Esophagus squamous epithelium (tissue), 5 donors: ENCODE measurements around the gene RUSF1. TPM values are rescaled to one million over a fixed set of nuclear protein-coding genes. Genes with fewer than 3 reads are reported as not detected.
A peak's percentile ranks its signal among the peaks of the same experiment; 100 is the strongest.
"Not testable (repeated sequence)": the region's sequence is repeated elsewhere in the genome, so short reads cannot be mapped to it uniquely, and the experiment has no call there.

Experiments used
- DNase-seq: peaks from one replicate; lab custom pipeline; 2025; lab: John Stamatoyannopoulos, UW
- H3K27ac ChIP-seq, 4 donors: fragments of 200-600 bp; sonication (generic); one replicate each; pipeline ENCODE4 v1.5.1; 2016 to 2019; ENCODE audit warnings: mild to moderate bottlenecking in 1 of 4
- H3K27me3 ChIP-seq, 4 donors: fragments of 200-600 bp; sonication (generic); 1 replicate in 3 of 4; 2 replicates in 1 of 4; pipeline versions ENCODE4 v1.5.1 to v1.6.0; 2017 to 2021; ENCODE audit warnings: antibody characterized with exemption in 1 of 4
- H3K36me3 ChIP-seq, 3 donors: fragments of 200-600 bp; sonication (generic); one replicate each; pipeline ENCODE4 v1.5.1; 2016 to 2019
- H3K4me1 ChIP-seq, 3 donors: fragments of 200-600 bp; sonication (generic); one replicate each; pipeline ENCODE4 v1.5.1; 2017 to 2019
- H3K4me3 ChIP-seq, 4 donors: fragments of 200-600 bp; sonication (generic); 1 replicate in 3 of 4; 2 replicates in 1 of 4; pipeline ENCODE4 v1.5.1; 2016 to 2019; ENCODE audit warnings: mild to moderate bottlenecking in 2 of 4, moderate library complexity in 1 of 4
- H3K9me3 ChIP-seq, 3 donors: fragments of 200-600 bp; sonication (generic); one replicate each; pipeline ENCODE4 v1.5.1; 2016 to 2019
- CTCF ChIP-seq, 6 experiments: fragments of 450-650 bp in 4 of 6; fragments of 200-600 bp in 2 of 6; sonication (generic) in 2 of 6; IDR thresholded peaks; one replicate each; pipeline ENCODE4 v1.5.1; 2016 to 2019; ENCODE audit warnings: antibody characterized with exemption in 6 of 6, mild to moderate bottlenecking in 4 of 6, moderate library complexity in 4 of 6
- POLR2A ChIP-seq, 4 donors: fragments of 450-650 bp; IDR thresholded peaks; one replicate each; pipeline ENCODE4 v1.6.1; 2017; ENCODE audit warnings: antibody characterized with exemption in 4 of 4, mild to moderate bottlenecking in 4 of 4, moderate library complexity in 3 of 4
- WGBS, 2 donors: methylation state at CpG; one replicate each; pipeline ENCODE4 v1.1.5; 2018; 5-methylcytosine and 5-hydroxymethylcytosine counted together
- intact Hi-C: fragments of 100-400 bp; cut with DNase I; formaldehyde crosslinking; loops from one replicate; pipeline ENCODE4 v1.15.0; 2022
- total RNA-seq, 4 donors: library from RNA; depleted of rRNA; stranded (reverse); fragments of >200 nt; gene quantifications; one replicate each; pipeline ENCODE4 v1.1.0, GENCODE V29; 2016
- donor health status: DM: yes; HTN: yes; CAD: no.

Gene RUSF1
- total RNA-seq, result 10 to 100 TPM; 33.7 to 52.3 (median 39.1) TPM

DNA sequence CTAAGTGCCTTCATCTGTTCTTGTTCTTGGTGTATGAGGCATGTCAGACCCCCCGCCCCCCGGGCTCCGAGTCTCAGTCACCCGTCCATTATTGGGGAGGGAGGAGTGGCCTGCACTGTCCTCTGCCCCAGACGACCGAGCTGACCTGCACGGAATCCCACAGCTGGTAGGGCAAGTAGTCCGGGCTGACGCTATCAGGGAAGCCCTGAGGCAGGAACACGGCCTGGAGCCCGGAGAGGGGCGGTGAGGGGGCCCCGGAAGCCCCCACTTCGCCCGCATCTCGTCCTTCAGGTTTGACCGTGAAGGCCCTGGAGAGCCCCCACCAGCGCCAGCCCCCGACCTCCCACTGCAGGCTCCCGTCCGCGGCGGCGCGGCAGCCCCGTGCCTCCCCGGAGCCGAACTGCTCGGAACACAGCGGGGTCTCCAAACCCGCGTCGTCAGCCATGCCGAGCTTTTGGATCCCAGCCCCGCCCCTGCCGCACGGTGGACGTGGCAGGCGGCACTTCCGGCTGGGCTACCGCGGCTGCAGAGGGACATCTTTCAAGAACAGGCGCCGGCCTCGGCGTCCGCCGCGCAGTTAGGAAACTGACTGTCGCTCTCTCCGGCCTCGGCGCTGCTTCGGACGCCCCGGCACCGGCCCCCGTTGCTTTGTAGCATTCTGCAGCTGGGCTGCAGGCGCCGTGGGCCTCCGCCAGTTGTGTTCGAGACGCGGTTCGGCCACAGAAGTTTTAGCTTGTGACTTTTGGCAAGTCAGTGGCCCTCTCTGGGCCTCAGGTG lies at the start of gene RUSF1:
Gene RUSF1 (minus strand): TSS at position 463 of the 777 bp plus-strand sequence. CDS start 18 bp downstream, at position 445.
- peak in 1 of 6 experiments; percentile 38 for TF ChIP-seq CTCF (IDR thresholded peaks at IDR 0.05)
- peak in 3 of 4 donors; percentile 59 to 87 (median 63) for TF ChIP-seq POLR2A (IDR thresholded peaks at IDR 0.05)
- H3K27me3 ChIP-seq, result no peaks in the 10 kb centered on the region
- peak within 1 kb of the TSS; percentile 91 to 97 (median 94) for H3K27ac ChIP-seq
- WGBS, 2 donors, result 0% methylated on average over 33 of the region's 65 CpGs; no CpG with 5 or more reads in 1 of the 2 donors
- intact Hi-C loops, result no loop called here
- peaks cover 0 to 25% (median 0%) of the 10 kb centered on the region in 3 donors for H3K36me3 ChIP-seq
- DNase-seq, result peak; percentile 63
- H3K4me1 ChIP-seq, result peaks cover 14 to 38% (median 25%) of the 10 kb centered on the region in 3 donors
- H3K4me3 ChIP-seq, result peak within 1 kb of the TSS; percentile 73 to 99 (median 94)
- no peaks in the 10 kb centered on the region for H3K9me3 ChIP-seq

DNA sequence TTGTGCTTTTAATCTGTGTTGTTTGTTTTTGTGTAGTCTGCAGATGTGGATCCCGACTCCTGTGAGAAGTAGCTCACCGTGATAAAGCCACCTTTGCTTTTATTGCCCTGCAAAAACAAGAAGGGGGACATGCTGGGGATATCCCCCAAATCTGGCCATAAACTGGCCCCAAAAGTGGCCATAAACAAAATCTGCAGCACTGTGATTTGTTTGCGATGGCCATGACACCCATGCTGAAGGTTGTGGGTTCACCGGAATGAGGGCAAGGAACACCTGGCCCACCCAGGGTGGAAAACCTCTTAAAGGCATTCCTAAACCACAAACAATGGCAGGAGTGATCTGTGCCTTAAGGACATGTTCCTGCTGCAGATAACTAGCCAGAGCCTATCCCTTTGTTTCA lies 34.6 kb upstream of the RUSF1 start:
- H3K27me3 ChIP-seq, result peaks cover 0 to 20% (median under 1%) of the 10 kb centered on the region in 4 donors
- H3K4me1 ChIP-seq, result peaks cover 0 to 1% (median 0%) of the 10 kb centered on the region in 3 donors
- no peak overlapping the region for H3K4me3 ChIP-seq
- DNase-seq, result no peak
- H3K9me3 ChIP-seq, result peaks cover 0 to 9% (median 0%) of the 10 kb centered on the region in 3 donors
- H3K27ac ChIP-seq, result no peak overlapping the region
- intact Hi-C loops, result no loop called here
- no peaks in the 10 kb centered on the region for H3K36me3 ChIP-seq
- WGBS, 2 donors, result 76 to 92% methylated on average over 4 of the region's 4 CpGs
- TF ChIP-seq POLR2A (IDR thresholded peaks at IDR 0.05) (no peak), CTCF (IDR thresholded peaks at IDR 0.05) (no peak)

DNA sequence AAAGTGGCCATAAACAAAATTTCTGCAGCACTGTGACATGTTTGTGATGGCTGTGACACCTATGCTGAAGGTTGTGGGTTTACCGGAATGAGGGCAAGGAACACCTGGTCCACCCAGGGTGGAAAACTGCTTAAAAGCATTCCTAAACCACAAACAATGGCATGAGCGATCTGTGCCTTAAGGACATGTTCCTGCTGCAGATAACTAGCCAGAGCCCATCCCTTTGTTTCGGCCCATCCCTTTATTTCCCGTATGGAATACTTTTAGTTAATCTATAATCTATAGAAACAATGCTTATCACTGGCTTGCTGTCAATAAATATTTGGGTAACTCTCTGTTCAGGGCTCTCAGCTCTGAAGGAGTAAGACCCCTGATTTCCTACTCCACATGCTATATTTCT lies 31.6 kb upstream of the RUSF1 start:
- WGBS, 2 donors, result 76 to 86% methylated on average over 4 of the region's 4 CpGs

GRCh38 chr16:31538243-31538598 lies 30.0 kb upstream of the RUSF1 start:
- DNase-seq, H3K4me1 ChIP-seq, intact Hi-C loops, H3K27ac ChIP-seq, H3K9me3 ChIP-seq, H3K36me3 ChIP-seq, H3K4me3 ChIP-seq: not testable (repeated sequence)
- WGBS, 2 donors, result 69 to 71% methylated on average over 7 of the region's 7 CpGs
- H3K27me3 ChIP-seq, result peaks cover 0 to 49% (median 3%) of the 10 kb centered on the region in 4 donors

More for the DNA sequence above, 31.6 kb upstream of the RUSF1 start:
- H3K9me3 ChIP-seq, DNase-seq, intact Hi-C loops, H3K4me3 ChIP-seq, H3K36me3 ChIP-seq, H3K4me1 ChIP-seq, H3K27ac ChIP-seq: not testable (repeated sequence)
- peaks cover 0 to 36% (median 3%) of the 10 kb centered on the region in 4 donors for H3K27me3 ChIP-seq

GRCh38 chr16:31537362-31538242 lies 29.4 kb upstream of the RUSF1 start:
- intact Hi-C loops, result no loop called here
- H3K4me1 ChIP-seq, result peaks cover 0 to 8% (median 5%) of the 10 kb centered on the region in 3 donors
- H3K4me3 ChIP-seq, result peak overlapping the region; percentile 0 to 63 (median 27)
- WGBS, 2 donors, result 4 to 17% methylated on average over 9 to 16 of the region's 57 CpGs
- no peaks in the 10 kb centered on the region for H3K36me3 ChIP-seq
- H3K27ac ChIP-seq, result no peak overlapping the region
- H3K9me3 ChIP-seq, result peaks cover 0 to 4% (median 0%) of the 10 kb centered on the region in 3 donors
- TF ChIP-seq POLR2A (IDR thresholded peaks at IDR 0.05), result no peak
- peaks cover 0 to 55% (median 3%) of the 10 kb centered on the region in 4 donors for H3K27me3 ChIP-seq
- DNase-seq, result no peak

GRCh38 chr16:31536804-31537361 lies 28.7 kb upstream of the RUSF1 start:
- intact Hi-C loops, result no loop called here
- WGBS, 2 donors, result 55 to 83% methylated on average over 13 to 20 of the region's 21 CpGs
- TF ChIP-seq CTCF (IDR thresholded peaks at IDR 0.05), result no peak
- TF ChIP-seq POLR2A (IDR thresholded peaks at IDR 0.05), result no peak
- Histone ChIP-seq H3K27me3 (peaks cover 0 to 59% (median 3%) of the 10 kb centered on the region in 4 donors), H3K27ac (no peak overlapping the region), H3K9me3 (no peaks in the 10 kb centered on the region), H3K36me3 (no peaks in the 10 kb centered on the region), H3K4me1 (peaks cover 0 to 8% (median 5%) of the 10 kb centered on the region in 3 donors), H3K4me3 (peak overlapping the region in 3 of 4 donors; percentile 0 to 63 (median 32))
- DNase-seq, result no peak
